K562 (cell line): Measurements from ENCODE around the gene RASGRP4. TPM values are rescaled to one million over a fixed set of nuclear protein-coding genes. Genes with fewer than 3 reads are reported as not detected.
A peak's percentile ranks its signal among the peaks of the same experiment; 100 is the strongest.

ENCODE experiments used
- NEUROD1 ChIP-seq: fragments of 150-350 bp; IDR thresholded peaks from 2 replicates; pipeline ENCODE4 v1.6.1; 2014; ENCODE audit warnings: borderline replicate concordance, low read length, low read depth; ENCODE audit not compliant: partially characterized antibody
- RNF2 ChIP-seq: sonication (generic); IDR thresholded peaks from 2 replicates; pipeline ENCODE4 v1.6.1; 2016
- SIN3A ChIP-seq, 2 experiments: fragments of 150-350 bp in 1 of 2; IDR thresholded peaks; 2 replicates each; pipeline ENCODE4 v1.6.1; 2011 to 2016; ENCODE audit warnings: borderline replicate concordance in 2 of 2, low read depth in 2 of 2, low read length in 2 of 2, mild to moderate bottlenecking in 2 of 2, moderate library complexity in 2 of 2; ENCODE audit not compliant: control insufficient read depth in 1 of 2
- ZBTB12 ChIP-seq: fragments of 250-450 bp; sonication (Bioruptor Pico); IDR thresholded peaks from 2 replicates; pipeline ENCODE4 v1.4.0; 2020
- polyA plus RNA-seq, 8 experiments: library from polyadenylated mRNA; depleted of rRNA in 4 of 8; stranded (reverse) in 5 of 8; unstranded in 3 of 8; fragments of >200 nt; fragmentation: Nextera tagmentation in 2 of 8; fragmentation: Illumina TruSeq in 1 of 8; extraction: Ambion mirVana in 2 of 8; extraction: Trizol in 1 of 8; gene quantifications; 2 replicates each; pipeline versions ENCODE4 v1.2.1 to v1.2.3, GENCODE V29; 2011 to 2014; ENCODE audit warnings: inconsistent platforms in 1 of 8, missing spikeins in 1 of 8
- total RNA-seq, 7 experiments: library from RNA; depleted of rRNA in 6 of 7; stranded (reverse); fragments of >200 nt in 6 of 7; fragmentation: Illumina TruSeq in 2 of 7; extraction: Trizol in 2 of 7; gene quantifications; 2 replicates each; pipeline versions ENCODE4 v1.2.1 to v1.2.3, GENCODE V29; 2011 to 2021; ENCODE audit warnings: low replicate concordance in 1 of 7
- TF ChIP-seq, protein P1 (sequence below), 2 experiments: fragments of 450-650 bp; formaldehyde crosslinking in 1 of 2; IDR thresholded peaks; 2 replicates each; pipeline versions ENCODE4 v1.4.0 to v1.6.1; 2014 to 2020; ENCODE audit warnings: mild to moderate bottlenecking in 2 of 2, borderline replicate concordance in 1 of 2, low read depth in 1 of 2
- TF ChIP-seq, protein P2 (sequence below): fragments of 250-450 bp; sonication (Bioruptor Pico); IDR thresholded peaks from 2 replicates; pipeline ENCODE4 v1.5.0; 2020; ENCODE audit warnings: mild to moderate bottlenecking

The RASGRP4 gene
- total and polyA plus RNA-seq, 9 of the 15 experiments (the other 6 are each of a cell fraction or from before 2014, with no cell fraction given) = 0.39 to 4.6 (median 3.8) TPM

- TF ChIP-seq, protein P1, sequence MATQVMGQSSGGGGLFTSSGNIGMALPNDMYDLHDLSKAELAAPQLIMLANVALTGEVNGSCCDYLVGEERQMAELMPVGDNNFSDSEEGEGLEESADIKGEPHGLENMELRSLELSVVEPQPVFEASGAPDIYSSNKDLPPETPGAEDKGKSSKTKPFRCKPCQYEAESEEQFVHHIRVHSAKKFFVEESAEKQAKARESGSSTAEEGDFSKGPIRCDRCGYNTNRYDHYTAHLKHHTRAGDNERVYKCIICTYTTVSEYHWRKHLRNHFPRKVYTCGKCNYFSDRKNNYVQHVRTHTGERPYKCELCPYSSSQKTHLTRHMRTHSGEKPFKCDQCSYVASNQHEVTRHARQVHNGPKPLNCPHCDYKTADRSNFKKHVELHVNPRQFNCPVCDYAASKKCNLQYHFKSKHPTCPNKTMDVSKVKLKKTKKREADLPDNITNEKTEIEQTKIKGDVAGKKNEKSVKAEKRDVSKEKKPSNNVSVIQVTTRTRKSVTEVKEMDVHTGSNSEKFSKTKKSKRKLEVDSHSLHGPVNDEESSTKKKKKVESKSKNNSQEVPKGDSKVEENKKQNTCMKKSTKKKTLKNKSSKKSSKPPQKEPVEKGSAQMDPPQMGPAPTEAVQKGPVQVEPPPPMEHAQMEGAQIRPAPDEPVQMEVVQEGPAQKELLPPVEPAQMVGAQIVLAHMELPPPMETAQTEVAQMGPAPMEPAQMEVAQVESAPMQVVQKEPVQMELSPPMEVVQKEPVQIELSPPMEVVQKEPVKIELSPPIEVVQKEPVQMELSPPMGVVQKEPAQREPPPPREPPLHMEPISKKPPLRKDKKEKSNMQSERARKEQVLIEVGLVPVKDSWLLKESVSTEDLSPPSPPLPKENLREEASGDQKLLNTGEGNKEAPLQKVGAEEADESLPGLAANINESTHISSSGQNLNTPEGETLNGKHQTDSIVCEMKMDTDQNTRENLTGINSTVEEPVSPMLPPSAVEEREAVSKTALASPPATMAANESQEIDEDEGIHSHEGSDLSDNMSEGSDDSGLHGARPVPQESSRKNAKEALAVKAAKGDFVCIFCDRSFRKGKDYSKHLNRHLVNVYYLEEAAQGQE (IDR thresholded peaks at IDR 0.05; ENCODE audit: borderline replicate concordance) = peak; percentile 85
- TF ChIP-seq, protein P1 (CRISPR knock-in tag; IDR thresholded peaks at IDR 0.05; ENCODE audit: low read depth) = no peak; the same call in 1 of the 2 replicates
- TF ChIP-seq, protein P2, sequence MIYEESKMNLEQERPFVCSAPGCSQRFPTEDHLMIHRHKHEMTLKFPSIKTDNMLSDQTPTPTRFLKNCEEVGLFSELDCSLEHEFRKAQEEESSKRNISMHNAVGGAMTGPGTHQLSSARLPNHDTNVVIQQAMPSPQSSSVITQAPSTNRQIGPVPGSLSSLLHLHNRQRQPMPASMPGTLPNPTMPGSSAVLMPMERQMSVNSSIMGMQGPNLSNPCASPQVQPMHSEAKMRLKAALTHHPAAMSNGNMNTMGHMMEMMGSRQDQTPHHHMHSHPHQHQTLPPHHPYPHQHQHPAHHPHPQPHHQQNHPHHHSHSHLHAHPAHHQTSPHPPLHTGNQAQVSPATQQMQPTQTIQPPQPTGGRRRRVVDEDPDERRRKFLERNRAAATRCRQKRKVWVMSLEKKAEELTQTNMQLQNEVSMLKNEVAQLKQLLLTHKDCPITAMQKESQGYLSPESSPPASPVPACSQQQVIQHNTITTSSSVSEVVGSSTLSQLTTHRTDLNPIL (CRISPR knock-in tag) = no peak
- TF ChIP-seq NEUROD1 (peak; percentile 89), SIN3A (IDR thresholded peaks at IDR 0.05; ENCODE audit: borderline replicate concordance in 2 of 2, control insufficient read depth in 1 of 2, low read depth in 2 of 2, low read length in 2 of 2) (peak; percentile 31 to 69; a peak in 2 of 4 replicates), ZBTB12 (0 out of 2 replicates have a peak, but pooled peaks have one; percentile 17), RNF2 (peak; percentile 44; the same call in 1 of the 2 replicates)
Measured at GRCh38 chr19:38402967-38403674, 22.9 kb downstream of the RASGRP4 start, which contains the start of gene FAM98C (continued).
